Heart right ventricle (tissue), 16 donors: ENCODE results near the gene ARMC9. TPM values are rescaled to one million over a fixed set of nuclear protein-coding genes. Genes with fewer than 3 reads are reported as not detected.

ENCODE experiments used
- ATAC-seq, 8 donors: fragments of 200-7000 bp; cut with Tn5 transposase; one replicate each; pipeline ENCODE4 v1.9.1; 2020; ENCODE audit warnings: mild to moderate bottlenecking in 8 of 8, moderate library complexity in 8 of 8, moderate number of reproducible peaks in 1 of 8
- DNase-seq, 2 donors: peaks; one replicate each; pipeline ENCODE4 v3.0.0-alpha.2; 2020
- H3K27ac ChIP-seq, 10 donors: fragments of 200-600 bp; sonication (generic) in 2 of 10; one replicate each; pipeline versions ENCODE4 v1.5.0 to v1.8.0; 2020 to 2022; ENCODE audit warnings: mild to moderate bottlenecking in 3 of 10
- H3K27me3 ChIP-seq, 7 donors: fragments of 200-600 bp; one replicate each; pipeline ENCODE4 v1.8.0; 2021 to 2022; ENCODE audit warnings: mild to moderate bottlenecking in 2 of 7
- H3K36me3 ChIP-seq, 9 donors: fragments of 200-600 bp; sonication (generic) in 1 of 9; one replicate each; pipeline versions ENCODE4 v1.5.0 to v1.8.0; 2020 to 2022; ENCODE audit warnings: mild to moderate bottlenecking in 2 of 9
- H3K4me1 ChIP-seq, 9 donors: fragments of 200-600 bp; sonication (generic) in 1 of 9; one replicate each; pipeline versions ENCODE4 v1.5.0 to v1.8.0; 2020 to 2022; ENCODE audit warnings: mild to moderate bottlenecking in 4 of 9
- H3K4me3 ChIP-seq, 10 donors: fragments of 200-600 bp; sonication (generic) in 2 of 10; one replicate each; pipeline versions ENCODE4 v1.5.0 to v1.8.0; 2020 to 2022; ENCODE audit warnings: mild to moderate bottlenecking in 7 of 10, moderate library complexity in 2 of 10
- H3K9me3 ChIP-seq, 11 donors: fragments of 200-600 bp in 10 of 11; sonication (generic) in 2 of 11; one replicate each; pipeline versions ENCODE4 v1.5.0 to v1.8.0; 2013 to 2022; ENCODE audit warnings: mild to moderate bottlenecking in 2 of 11, control low read depth in 1 of 11, moderate library complexity in 1 of 11
- CTCF ChIP-seq, 9 donors: fragments of 200-600 bp; sonication (generic) in 2 of 9; IDR thresholded peaks; one replicate each; pipeline versions ENCODE4 v1.5.0 to v1.8.0; 2021 to 2022; ENCODE audit warnings: antibody characterized with exemption in 9 of 9, mild to moderate bottlenecking in 5 of 9, moderate library complexity in 1 of 9
- WGBS, 2 donors: extraction: QIAGEN DNeasy Blood & Tissue Kit; methylation state at CpG; one replicate each; pipeline ENCODE4 v1.1.7; 2013; ENCODE audit warnings: inconsistent platforms in 1 of 2; 5-methylcytosine and 5-hydroxymethylcytosine counted together
- intact Hi-C, 10 donors: fragments of 100-400 bp; cut with DNase I; formaldehyde crosslinking; loops; one replicate each; pipeline versions ENCODE4 v1.11.1 to v1.14.2; 2022
- polyA plus RNA-seq, 2 donors: library from polyadenylated mRNA; stranded (reverse); fragments of 200-250 nt; gene quantifications; one replicate each; pipeline ENCODE4 v1.2.3, GENCODE V29; 2013
- total RNA-seq, 10 donors: library from RNA; stranded (reverse); fragmentation: NEBNext Ultra II Directional in 3 of 10; extraction: Animal tissue kit (Norgen Biotek cat#: 25700) in 3 of 10; gene quantifications; one replicate each; pipeline versions ENCODE4 v1.2.1 to v1.2.4, GENCODE V29; 2021 to 2023
- donor health status: Arrhythmogenic right ventricular cardiomyopathy.
- donor health status: ischemic (EF 13 %, LVEDD 7.1; RV severe dilation, severe dysfunction).
- donor health status: healthy with polysubstance abuse.
- donor health status: DM: no; HTN: yes; CAD: no.
- donor health status: DM: no; HTN: no; CAD: no.
- donor health status: ischemic (EF 25% LVEDD 6.9; RV normal size, moderate dysfunction).
- donor health status: ischemic (EF 25% LVEDD 5.7; RV mildly dilated, moderate dysfunction).
- donor health status: healthy.
- donor health status: DM: yes; HTN: yes; CAD: no.
- donor health status: Ischemic cardiomyopathy.
- donor health status: ischemic (EF 35%, LVEDD 5.7; RV mildly dilated, moderate dysfunction).
- donor health status: nonischemic (EF 11% LVEDD 7.7; RV severe dilation, severe dysfunction).
- donor health status: DM: yes; HTN: yes; CAD: no.
- donor health status: PGD.
- donor health status: ischemic (EF 29% LVEDD 5.4; RV normal size, mild dysfunction).
- donor health status: nonischemic (EF 23%, LVEDD 6.1; RV moderate dilation, normal function).

Gene ARMC9
- total and polyA plus RNA-seq, 12 donors = 1.6 to 6.8 (median 2.3) TPM

DNA sequence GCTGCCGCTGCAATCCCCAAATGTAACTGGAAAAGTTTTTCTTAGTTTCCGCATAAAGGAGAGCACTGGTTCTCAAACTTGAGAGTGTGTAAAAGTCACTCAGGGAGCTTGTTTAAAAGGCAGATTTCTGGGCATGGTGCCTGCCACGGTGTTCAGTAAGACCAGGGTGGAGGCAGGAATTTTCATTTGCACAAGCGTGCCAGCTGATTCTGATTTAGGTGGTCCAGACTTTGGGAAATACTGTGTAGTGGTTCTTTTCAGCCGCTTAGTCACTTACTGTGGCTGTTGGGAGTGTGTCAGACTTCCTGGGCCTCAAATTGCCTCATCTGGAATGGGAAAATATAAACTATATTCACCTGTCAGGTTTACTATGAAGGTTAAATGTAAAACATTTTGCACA lies 788 bp downstream of the ARMC9 start:
- TF ChIP-seq CTCF (IDR thresholded peaks at IDR 0.05) = no peak
- Histone ChIP-seq H3K36me3 (peaks cover 0 to 4% (median 0%) of the 10 kb centered on the region in 9 donors), H3K9me3 (no peaks in the 10 kb centered on the region), H3K4me3 (peak overlapping the region in 9 of 10 donors; percentile 62 to 98 (median 85)), H3K4me1 (peaks cover 0 to 18% (median 15%) of the 10 kb centered on the region in 9 donors), H3K27ac (peak overlapping the region in 1 of 10 donors; percentile 59), H3K27me3 (peaks cover 0 to under 1% (median 0%) of the 10 kb centered on the region in 7 donors)
- ATAC-seq (no peak), DNase-seq (no peak)
- 42 to 46% methylated on average over 5 of the region's 5 CpGs for WGBS, 2 donors
- intact Hi-C loops = loop anchor here in 3 of 10 donors (2.0 to 10.0 kb wide), 3 partner anchors 92 to 94 kb away; no protein-coding TSS in a partner anchor

GRCh38 chr2:231200805-231201474 lies 2.5 kb downstream of the ARMC9 start:
- H3K36me3 ChIP-seq = peaks cover 0 to 4% (median 0%) of the 10 kb centered on the region in 9 donors
- H3K9me3 ChIP-seq = no peaks in the 10 kb centered on the region
- no peak overlapping the region for H3K4me3 ChIP-seq
- DNase-seq (no peak), ATAC-seq (no peak)
- H3K27me3 ChIP-seq = no peaks in the 10 kb centered on the region
- 91 to 92% methylated on average over 3 of the region's 3 CpGs for WGBS, 2 donors
- intact Hi-C loops = loop anchor here in 1 of 10 donors (5.0 kb wide), 1 partner anchor 99 kb away; no protein-coding TSS in a partner anchor
- H3K27ac ChIP-seq = no peak overlapping the region
- TF ChIP-seq CTCF (IDR thresholded peaks at IDR 0.05) = no peak
- H3K4me1 ChIP-seq = peaks cover 0 to 18% (median 15%) of the 10 kb centered on the region in 9 donors

DNA sequence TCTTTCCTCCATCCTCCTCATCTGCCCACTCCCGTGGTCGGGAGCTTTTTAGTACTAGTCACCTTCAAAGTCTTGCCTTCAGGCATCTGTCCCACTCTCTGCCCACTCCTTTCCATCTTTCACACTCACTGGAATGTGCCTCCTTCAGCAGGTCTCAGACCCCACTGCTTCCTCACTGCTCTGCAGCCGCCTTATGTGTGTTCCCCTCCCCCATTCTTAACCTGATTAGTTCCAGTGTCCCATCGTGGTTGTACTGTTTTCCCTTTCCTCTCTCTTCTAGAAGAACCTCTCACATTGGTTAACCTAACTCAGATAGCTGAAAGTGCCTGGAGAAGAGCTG lies 3.0 kb downstream of the ARMC9 start:
- no peak for ATAC-seq
- no peak overlapping the region for H3K4me3 ChIP-seq
- WGBS, 2 donors = 80 to 82% methylated on average over 4 of the region's 4 CpGs
- intact Hi-C loops = loop anchor here in 1 of 10 donors (5.0 kb wide), 1 partner anchor 99 kb away; no protein-coding TSS in a partner anchor
- no peaks in the 10 kb centered on the region for H3K27me3 ChIP-seq
- H3K36me3 ChIP-seq = peaks cover 0 to 4% (median 0%) of the 10 kb centered on the region in 9 donors
- no peaks in the 10 kb centered on the region for H3K9me3 ChIP-seq
- TF ChIP-seq CTCF (IDR thresholded peaks at IDR 0.05) = no peak
- DNase-seq = no peak
- no peak overlapping the region for H3K27ac ChIP-seq
- peaks cover 0 to 18% (median 15%) of the 10 kb centered on the region in 9 donors for H3K4me1 ChIP-seq

GRCh38 chr2:231203087-231203486 lies 4.7 kb downstream of the ARMC9 start:
- intact Hi-C loops = loop anchor here in 1 of 10 donors (5.0 kb wide), 1 partner anchor 101 kb away; no protein-coding TSS in a partner anchor
- H3K36me3 ChIP-seq = peaks cover 0 to 10% (median 0%) of the 10 kb centered on the region in 9 donors
- no peaks in the 10 kb centered on the region for H3K9me3 ChIP-seq
- ATAC-seq (no peak), DNase-seq (no peak)
- TF ChIP-seq CTCF (IDR thresholded peaks at IDR 0.05) = no peak
- WGBS, 2 donors = 95 to 98% methylated on average over 7 of the region's 7 CpGs
- peaks cover 0 to 12% (median 9%) of the 10 kb centered on the region in 9 donors for H3K4me1 ChIP-seq
- no peak overlapping the region for H3K4me3 ChIP-seq
- no peaks in the 10 kb centered on the region for H3K27me3 ChIP-seq
- H3K27ac ChIP-seq = no peak overlapping the region
